Endothelial cell of umbilical vein (primary cell): Measurements from ENCODE around the gene GRXCR1.

ENCODE experiments used
- CTCF ChIP-seq, 2 donors: IDR thresholded peaks; 1 replicate in 1 of 2; 2 replicates in 1 of 2; pipeline ENCODE4 v1.5.1; 2011; ENCODE audit warnings: low read length in 2 of 2, mild to moderate bottlenecking in 2 of 2, moderate library complexity in 2 of 2, control low read depth in 1 of 2, inconsistent platforms in 1 of 2, low read depth in 1 of 2; ENCODE audit not compliant: insufficient read depth in 1 of 2; ENCODE audit errors: extremely low read depth in 1 of 2
- EZH2 ChIP-seq: IDR thresholded peaks from 2 replicates; pipeline ENCODE4 v1.6.1; 2012; ENCODE audit warnings: borderline replicate concordance, low read depth, mild to moderate bottlenecking, moderate library complexity, low read length, inconsistent platforms; ENCODE audit not compliant: severe bottlenecking
- FOS ChIP-seq: IDR thresholded peaks from 2 replicates; pipeline ENCODE4 v1.6.1; 2011; ENCODE audit warnings: mild to moderate bottlenecking, low read length, moderate library complexity, borderline replicate concordance; ENCODE audit not compliant: insufficient read depth
- POLR2A ChIP-seq: IDR thresholded peaks from 2 replicates; pipeline ENCODE4 v1.6.1; 2012; ENCODE audit warnings: low read depth, mild to moderate bottlenecking, control low read depth, low read length
- POLR2AphosphoS5 ChIP-seq: IDR thresholded peaks from 2 replicates; pipeline ENCODE4 v1.6.1; 2012; ENCODE audit warnings: low read depth, mild to moderate bottlenecking, control low read depth, low read length, moderate library complexity; ENCODE audit not compliant: insufficient read depth

GRCh38 chr4:42928582-42928981, 36.1 kb downstream of the GRXCR1 start:
- TF ChIP-seq CTCF (IDR thresholded peaks at IDR 0.05; ENCODE audit: extremely low read depth in 1 of 2, insufficient read depth in 1 of 2, low read depth in 1 of 2, low read length in 2 of 2) (no peak), POLR2A (no peak), EZH2 (no peak), FOS (no peak), POLR2AphosphoS5 (no peak)
